Liver (tissue), 3 donors: ENCODE measurements around the gene MICAL3.
A peak's percentile ranks its signal among the peaks of the same experiment; 100 is the strongest.

Experiments used
- TAF1 ChIP-seq: conservative IDR thresholded peaks from 2 replicates; pipeline ENCODE4 v1.6.1; 2016; ENCODE audit warnings: antibody characterized with exemption, mild to moderate bottlenecking
- YY1 ChIP-seq: IDR thresholded peaks from 2 replicates; pipeline ENCODE4 v1.6.1; 2016; ENCODE audit warnings: antibody characterized with exemption, mild to moderate bottlenecking
- TF ChIP-seq, protein P1 (sequence below): fragments of 150-350 bp; IDR thresholded peaks from 2 replicates; pipeline ENCODE4 v1.5.1; 2017; ENCODE audit warnings: improper control_type of control experiment, low read depth, low read length; ENCODE audit not compliant: missing input control
- TF ChIP-seq, protein P2 (sequence below): IDR thresholded peaks from 2 replicates; pipeline ENCODE4 v1.6.1; 2016; ENCODE audit warnings: antibody characterized with exemption
- donor health status: healthy.
- donor health status: healthy.

DNA sequence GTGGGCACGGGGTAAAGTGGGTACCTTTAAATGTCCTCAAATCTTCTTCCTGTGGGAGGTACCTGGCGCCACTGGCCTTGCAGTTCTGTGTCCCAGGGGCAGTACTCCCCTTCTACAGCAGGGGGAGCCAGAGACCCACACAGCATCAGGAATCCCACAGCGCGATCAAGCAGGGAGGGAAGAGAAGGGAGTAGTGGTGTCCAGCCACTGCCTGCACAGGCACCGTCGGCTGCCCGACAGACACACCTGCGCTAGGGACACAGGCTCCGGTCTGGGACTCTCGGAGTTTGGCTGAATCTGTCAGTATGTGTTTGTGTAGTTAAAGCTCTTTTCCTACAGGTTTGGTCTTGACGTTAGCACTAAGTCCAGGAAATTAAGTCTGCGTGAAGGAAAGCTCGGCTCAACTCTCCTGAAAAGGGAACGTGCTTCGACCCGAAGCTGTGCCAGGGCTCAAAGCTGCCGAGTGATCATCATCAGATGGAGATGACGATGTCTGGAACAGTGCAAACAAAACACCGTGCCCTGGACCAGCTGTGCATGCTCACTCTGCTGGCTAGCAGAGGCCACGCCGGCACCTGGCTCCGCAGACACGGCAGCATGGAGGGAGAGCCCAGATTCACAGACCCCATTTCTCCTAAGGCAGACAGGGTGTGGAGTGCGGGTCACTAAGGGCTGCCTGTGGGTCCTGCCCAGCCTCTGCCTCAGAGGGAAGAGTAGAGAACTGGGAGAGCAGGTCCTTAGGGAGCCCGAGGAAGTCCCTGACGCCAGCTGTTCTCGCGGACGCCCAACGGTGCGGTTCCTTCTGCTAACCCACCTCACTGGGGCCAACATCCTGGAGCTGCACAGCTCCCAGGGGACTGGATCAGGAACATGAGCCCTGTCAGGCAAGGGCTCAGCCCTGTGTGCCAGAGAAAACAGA is 194.1 kb downstream of the MICAL3 start:
- TF ChIP-seq YY1 (no peak), TAF1 (no peak)
- TF ChIP-seq, protein P1, sequence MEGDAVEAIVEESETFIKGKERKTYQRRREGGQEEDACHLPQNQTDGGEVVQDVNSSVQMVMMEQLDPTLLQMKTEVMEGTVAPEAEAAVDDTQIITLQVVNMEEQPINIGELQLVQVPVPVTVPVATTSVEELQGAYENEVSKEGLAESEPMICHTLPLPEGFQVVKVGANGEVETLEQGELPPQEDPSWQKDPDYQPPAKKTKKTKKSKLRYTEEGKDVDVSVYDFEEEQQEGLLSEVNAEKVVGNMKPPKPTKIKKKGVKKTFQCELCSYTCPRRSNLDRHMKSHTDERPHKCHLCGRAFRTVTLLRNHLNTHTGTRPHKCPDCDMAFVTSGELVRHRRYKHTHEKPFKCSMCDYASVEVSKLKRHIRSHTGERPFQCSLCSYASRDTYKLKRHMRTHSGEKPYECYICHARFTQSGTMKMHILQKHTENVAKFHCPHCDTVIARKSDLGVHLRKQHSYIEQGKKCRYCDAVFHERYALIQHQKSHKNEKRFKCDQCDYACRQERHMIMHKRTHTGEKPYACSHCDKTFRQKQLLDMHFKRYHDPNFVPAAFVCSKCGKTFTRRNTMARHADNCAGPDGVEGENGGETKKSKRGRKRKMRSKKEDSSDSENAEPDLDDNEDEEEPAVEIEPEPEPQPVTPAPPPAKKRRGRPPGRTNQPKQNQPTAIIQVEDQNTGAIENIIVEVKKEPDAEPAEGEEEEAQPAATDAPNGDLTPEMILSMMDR, result peak; percentile 99
- TF ChIP-seq, protein P2, sequence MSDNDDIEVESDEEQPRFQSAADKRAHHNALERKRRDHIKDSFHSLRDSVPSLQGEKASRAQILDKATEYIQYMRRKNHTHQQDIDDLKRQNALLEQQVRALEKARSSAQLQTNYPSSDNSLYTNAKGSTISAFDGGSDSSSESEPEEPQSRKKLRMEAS, result no peak
